K562 (cell line): ENCODE data around the gene GPD1L. TPM values are rescaled to one million over a fixed set of nuclear protein-coding genes. Genes with fewer than 3 reads are reported as not detected.

Experiments used
- ATAC-seq: fragments of 200-7000 bp; cut with Tn5 transposase; 3 replicates; pipeline ENCODE4 v1.9.1; 2020; ENCODE audit warnings: moderate library complexity
- BruUV-seq: library from RNA; stranded (reverse); fragments of 400-500 nt; replicated peaks from 2 replicates; lab custom pipeline; 2021; lab: Mats Ljungman, UMichigan
- CTCF ChIA-PET: fragments of 300-600 bp; formaldehyde crosslinking; extraction: SDS; loops from one replicate; lab custom pipeline; 2021; ENCODE audit warnings: low intra/inter-chr PET ratio; lab: Yijun Ruan, JAX
- POLR2A ChIA-PET: fragments of 300-600, 350-650 bp; sonication (Branson Sonifier 250); formaldehyde crosslinking; extraction: SDS; loops from one replicate; lab custom pipeline; 2021; ENCODE audit warnings: antibody characterized with exemption, inconsistent platforms; lab: Yijun Ruan, JAX
- DNase-seq, 4 experiments: peaks; one replicate each; pipeline versions ENCODE4 v3.0.0 to v3.0.0-alpha.2; 2011 to 2018; ENCODE audit warnings: low spot score in 3 of 4, mixed read lengths in 3 of 4; ENCODE audit errors: extremely low read depth in 1 of 4
- FAIRE-seq: peaks from 2 replicates; lab custom pipeline; 2011; peaks lifted over from hg19 to GRCh38; lab: Jason Lieb, UNC
- H2AFZ ChIP-seq: 2 replicates; pipeline ENCODE4 v1.6.0; 2011; ENCODE audit warnings: low read depth, low read length, control low read depth, inconsistent platforms
- H3K27ac ChIP-seq: fragments of 200-600 bp; 3 replicates; pipeline ENCODE4 v1.8.0; 2011; ENCODE audit warnings: low read depth, mild to moderate bottlenecking, control low read depth, inconsistent platforms, low read length, moderate library complexity, mixed read lengths; ENCODE audit errors: extremely low read depth
- H3K27me3 ChIP-seq, 2 experiments: fragments of 300-600 bp in 1 of 2; 2 replicates in 1 of 2; 3 replicates in 1 of 2; pipeline versions ENCODE4 v1.6.0 to v1.8.0; 2011; ENCODE audit warnings: inconsistent platforms in 2 of 2, low read length in 2 of 2, mild to moderate bottlenecking in 1 of 2, mixed read lengths in 1 of 2, moderate library complexity in 1 of 2; ENCODE audit not compliant: control insufficient read depth in 2 of 2, insufficient read depth in 2 of 2
- H3K36me3 ChIP-seq: fragments of 300-600 bp; 3 replicates; pipeline ENCODE4 v1.8.0; 2011; ENCODE audit warnings: mild to moderate bottlenecking, low read length, inconsistent platforms; ENCODE audit not compliant: control insufficient read depth, insufficient read depth
- H3K4me1 ChIP-seq, 2 experiments: fragments of 200-600 bp in 1 of 2; replicated peaks in 1 of 2; 2 replicates in 1 of 2; 3 replicates in 1 of 2; pipeline versions ENCODE4 v1.5.1 to v1.8.0; 2011; ENCODE audit warnings: inconsistent platforms in 2 of 2, low read length in 2 of 2, mild to moderate bottlenecking in 1 of 2, mixed read lengths in 1 of 2, moderate library complexity in 1 of 2; ENCODE audit not compliant: control insufficient read depth in 2 of 2, insufficient read depth in 2 of 2
- H3K4me2 ChIP-seq: 2 replicates; pipeline ENCODE4 v1.6.1; 2011; ENCODE audit warnings: low read length, control low read depth, inconsistent platforms, mixed read lengths; ENCODE audit not compliant: insufficient read depth
- H3K4me3 ChIP-seq: fragments of 200-600 bp; sonication (generic), shearing (Covaris generic); 2 replicates; pipeline ENCODE4 v1.5.1; 2016; ENCODE audit warnings: control low read depth, inconsistent platforms
- H3K79me2 ChIP-seq: fragments of 200-600 bp; 3 replicates; pipeline ENCODE4 v1.8.0; 2011; ENCODE audit warnings: low read length, inconsistent platforms; ENCODE audit not compliant: control insufficient read depth, insufficient read depth
- H3K9ac ChIP-seq, 2 experiments: 2 replicates each; pipeline versions ENCODE4 v1.6.0 to v1.6.1; 2011; ENCODE audit warnings: low read depth in 2 of 2, low read length in 2 of 2, control low read depth in 1 of 2, inconsistent platforms in 1 of 2, mild to moderate bottlenecking in 1 of 2, mixed read lengths in 1 of 2; ENCODE audit not compliant: insufficient read depth in 1 of 2
- H3K9me1 ChIP-seq: one replicate; pipeline ENCODE4 v1.6.0; 2011; ENCODE audit warnings: inconsistent platforms, mild to moderate bottlenecking, low read length, moderate library complexity; ENCODE audit not compliant: control insufficient read depth, insufficient read depth
- H3K9me3 ChIP-seq: replicated peaks from 2 replicates; pipeline ENCODE4 v1.5.1; 2011; ENCODE audit warnings: low read depth, low read length, inconsistent platforms; ENCODE audit not compliant: control insufficient read depth, insufficient read depth
- H4K20me1 ChIP-seq: replicated peaks from 2 replicates; pipeline ENCODE4 v1.6.1; 2011; ENCODE audit warnings: low read length, inconsistent platforms, mixed read lengths; ENCODE audit not compliant: control insufficient read depth, insufficient read depth
- KDM2B ChIP-seq: fragments of 250-450 bp; sonication (Bioruptor Pico); IDR thresholded peaks from 2 replicates; pipeline ENCODE4 v1.8.0; 2021; ENCODE audit warnings: mild to moderate bottlenecking, moderate library complexity
- ZNF431 ChIP-seq: sonication (generic); formaldehyde crosslinking; IDR thresholded peaks from 2 replicates; pipeline ENCODE4 v1.8.0; 2022; ENCODE audit warnings: mild to moderate bottlenecking, missing genetic modification reagents
- WGBS: fragments of 100-300 bp; shearing (Covaris generic); methylation state at CpG from one replicate; pipeline ENCODE4 v1.1.6; 2016; ENCODE audit warnings: low coverage, mixed read lengths; ENCODE audit not compliant: insufficient coverage; ENCODE audit errors: missing lambda C conversion rate; 5-methylcytosine and 5-hydroxymethylcytosine counted together
- in situ Hi-C: fragments of 300-500 bp; cut with MboI; formaldehyde crosslinking; loops from 4 replicates; pipeline ENCODE4 v1.15.0; 2018; ENCODE audit warnings: inconsistent platforms, mixed read lengths
- intact Hi-C: fragments of 100-400 bp; cut with micrococcal nuclease; formaldehyde crosslinking; loops from 2 replicates; pipeline ENCODE4 v1.14.2; 2022
- polyA plus RNA-seq, 8 experiments: library from polyadenylated mRNA; depleted of rRNA in 4 of 8; stranded (reverse) in 5 of 8; unstranded in 3 of 8; fragments of >200 nt; fragmentation: Nextera tagmentation in 2 of 8; fragmentation: Illumina TruSeq in 1 of 8; extraction: Ambion mirVana in 2 of 8; extraction: Trizol in 1 of 8; gene quantifications; 2 replicates each; pipeline versions ENCODE4 v1.2.1 to v1.2.3, GENCODE V29; 2011 to 2014; ENCODE audit warnings: inconsistent platforms in 1 of 8, missing spikeins in 1 of 8
- total RNA-seq, 7 experiments: library from RNA; depleted of rRNA in 6 of 7; stranded (reverse); fragments of >200 nt in 6 of 7; fragmentation: Illumina TruSeq in 2 of 7; extraction: Trizol in 2 of 7; gene quantifications; 2 replicates each; pipeline versions ENCODE4 v1.2.1 to v1.2.3, GENCODE V29; 2011 to 2021; ENCODE audit warnings: low replicate concordance in 1 of 7
- TF ChIP-seq, protein P1 (sequence below): fragments of 250-450 bp; sonication (Bioruptor Pico); IDR thresholded peaks from 2 replicates; pipeline ENCODE4 v1.8.0; 2022; ENCODE audit warnings: moderate library complexity, mild to moderate bottlenecking, inconsistent platforms

GPD1L gene
- total and polyA plus RNA-seq, 9 of the 15 experiments (the other 6 are each of a cell fraction or from before 2014, with no cell fraction given) = 1.6 to 17.3 (median 12.3) TPM

DNA sequence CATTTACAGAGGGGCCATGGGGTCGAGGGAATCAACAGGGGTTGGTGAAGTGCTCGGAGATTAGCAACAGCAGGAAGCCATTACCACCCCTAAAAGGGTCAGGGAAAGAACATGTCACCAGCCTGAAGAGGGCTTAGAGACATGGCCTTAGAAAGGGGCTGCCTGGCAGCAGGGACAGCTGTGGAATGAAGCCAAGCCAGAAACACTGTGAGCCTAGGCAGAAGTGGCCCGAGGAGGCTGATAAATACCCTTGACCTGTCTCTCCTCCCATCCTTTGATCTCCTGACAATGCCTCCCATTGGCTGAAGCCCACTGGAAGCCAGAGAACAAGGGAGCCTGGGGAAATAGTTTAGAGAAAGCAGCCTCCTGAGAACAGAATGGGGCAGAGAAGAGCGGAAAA is 31.4 kb downstream of the GPD1L start:
- H3K4me1 ChIP-seq = peaks cover 0 to 16% of the 10 kb centered on the region in 2 experiments; a peak in 3 of 5 replicates
- intact Hi-C loops (no loop called here), in situ Hi-C loops (loop anchor here (5.0 kb wide), 1 partner anchor 116 kb away; no protein-coding TSS in a partner anchor)
- no peak overlapping the region for H2AFZ ChIP-seq
- H3K9me3 ChIP-seq = no peaks in the 10 kb centered on the region
- no peak; the same call in 2 of the 3 replicates for ATAC-seq
- H3K4me3 ChIP-seq = no peak overlapping the region
- 39% methylated on average over 4 of the region's 4 CpGs for WGBS
- ChIA-PET POLR2A (no interaction called here), CTCF (no interaction called here)
- no TSS peak for BruUV-seq
- FAIRE-seq = no peak
- no peaks in the 10 kb centered on the region; a peak in 1 of 5 replicates for H3K27me3 ChIP-seq
- no peak for DNase-seq
- no peaks in the 10 kb centered on the region for H3K36me3 ChIP-seq
- TF ChIP-seq, protein P1, sequence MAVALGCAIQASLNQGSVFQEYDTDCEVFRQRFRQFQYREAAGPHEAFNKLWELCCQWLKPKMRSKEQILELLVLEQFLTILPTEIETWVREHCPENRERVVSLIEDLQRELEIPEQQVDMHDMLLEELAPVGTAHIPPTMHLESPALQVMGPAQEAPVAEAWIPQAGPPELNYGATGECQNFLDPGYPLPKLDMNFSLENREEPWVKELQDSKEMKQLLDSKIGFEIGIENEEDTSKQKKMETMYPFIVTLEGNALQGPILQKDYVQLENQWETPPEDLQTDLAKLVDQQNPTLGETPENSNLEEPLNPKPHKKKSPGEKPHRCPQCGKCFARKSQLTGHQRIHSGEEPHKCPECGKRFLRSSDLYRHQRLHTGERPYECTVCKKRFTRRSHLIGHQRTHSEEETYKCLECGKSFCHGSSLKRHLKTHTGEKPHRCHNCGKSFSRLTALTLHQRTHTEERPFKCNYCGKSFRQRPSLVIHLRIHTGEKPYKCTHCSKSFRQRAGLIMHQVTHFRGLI (CRISPR knock-in tag) = no peak
- no peak for TF ChIP-seq KDM2B (CRISPR knock-in tag)
- 0 out of 2 replicates have a peak, but pooled peaks have one; percentile 10 for TF ChIP-seq ZNF431 (CRISPR knock-in tag)
- H3K27ac ChIP-seq = no peak overlapping the region
- no peaks in the 10 kb centered on the region for H4K20me1 ChIP-seq
- no peaks in the 10 kb centered on the region for H3K79me2 ChIP-seq
- no peaks in the 10 kb centered on the region for H3K9me1 ChIP-seq
- H3K4me2 ChIP-seq = no peak overlapping the region
- H3K9ac ChIP-seq = no peak overlapping the region
